ENCODE measurements around the gene PRRG2. TPM values are rescaled to one million over a fixed set of nuclear protein-coding genes. Genes with fewer than 3 reads are reported as not detected.
A peak's percentile ranks its signal among the peaks of the same experiment; 100 is the strongest.

Gene PRRG2
- total and polyA plus RNA-seq, 9 of the 15 experiments (the other 6 are each of a cell fraction or from before 2014, with no cell fraction given), result 0.06 to 1.1 (median 0.33) TPM

DNA sequence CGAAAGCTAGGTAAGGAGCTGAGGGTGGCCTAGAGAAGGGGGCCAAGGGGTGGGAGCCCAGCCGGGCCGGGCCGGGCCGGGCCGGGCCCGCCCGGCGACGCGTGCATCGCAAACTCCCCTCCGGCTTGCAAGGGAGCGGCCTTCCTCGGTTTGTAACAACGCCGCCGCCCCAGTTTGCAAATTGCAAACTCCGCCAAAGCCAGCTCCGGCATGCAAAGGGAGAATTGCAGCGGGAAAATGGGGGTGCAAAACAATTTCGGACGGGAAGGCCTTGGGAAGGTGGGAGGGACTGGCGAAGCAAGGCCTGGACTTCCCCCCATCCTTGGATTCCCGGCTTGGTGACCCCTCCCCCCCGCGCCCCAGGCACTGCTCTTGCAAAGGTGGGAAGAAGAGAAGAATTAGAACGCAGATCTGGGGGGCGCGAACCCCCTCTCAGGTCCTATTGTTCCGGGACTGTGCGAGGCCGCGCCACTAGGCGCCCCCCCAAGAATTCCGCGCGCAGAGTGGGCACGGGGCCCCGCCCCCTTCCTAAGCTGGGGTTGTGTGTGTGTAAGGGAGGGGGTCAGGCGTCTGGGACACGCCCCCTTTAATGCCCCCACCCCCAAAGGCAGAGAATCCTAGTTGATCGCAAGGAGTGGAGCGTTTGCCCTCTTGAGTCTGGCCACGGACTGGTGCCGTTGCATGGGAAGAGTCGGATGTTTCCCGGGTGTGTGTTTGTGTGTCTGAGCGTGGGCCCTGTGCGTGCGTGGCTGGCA is 10.8 kb downstream of the PRRG2 start (continued):
- TF ChIP-seq CLOCK (CRISPR knock-in tag; IDR thresholded peaks at IDR 0.05; ENCODE audit: borderline replicate concordance) (no peak), ZNF408 (CRISPR knock-in tag; IDR thresholded peaks at IDR 0.05; ENCODE audit: low read depth) (no peak), ATF1 (CRISPR knock-in tag; IDR thresholded peaks at IDR 0.05) (no peak), ATF1 (tag; IDR thresholded peaks at IDR 0.05) (no peak), RB1 (IDR thresholded peaks at IDR 0.05; ENCODE audit: low read depth) (peak; percentile 7), L3MBTL2 (IDR thresholded peaks at IDR 0.05) (0 out of 2 replicates have a peak, but pooled peaks have one; percentile 22), NFE2L1 (tag; IDR thresholded peaks at IDR 0.05; ENCODE audit: borderline replicate concordance, low read depth) (no peak), ILK (tag; IDR thresholded peaks at IDR 0.05; ENCODE audit: borderline replicate concordance, low read depth) (no peak), SIN3A (IDR thresholded peaks at IDR 0.05; ENCODE audit: borderline replicate concordance in 2 of 2, control insufficient read depth in 1 of 2, low read depth in 2 of 2, low read length in 2 of 2) (peak; percentile 66 to 78; a peak in 2 of 4 replicates), GATA2 (CRISPR knock-in tag; IDR thresholded peaks at IDR 0.05) (no peak), ZNF212 (CRISPR knock-in tag; IDR thresholded peaks at IDR 0.05) (no peak), ZNF717 (CRISPR knock-in tag; IDR thresholded peaks at IDR 0.05) (no peak), HDAC6 (IDR thresholded peaks at IDR 0.05; ENCODE audit: low read depth, low read length) (no peak), XRCC5 (IDR thresholded peaks at IDR 0.05; ENCODE audit: low read depth, low read length) (0 out of 2 replicates have a peak, but pooled peaks have one; percentile 49), THRB (CRISPR knock-in tag; conservative IDR thresholded peaks at IDR 0.05) (no peak), ZBTB7A (IDR thresholded peaks at IDR 0.05; ENCODE audit: borderline replicate concordance, control insufficient read depth, low read depth, low read length) (peak; percentile 64; the same call in 1 of the 2 replicates), MAZ (CRISPR knock-in tag; conservative IDR thresholded peaks at IDR 0.05 in 1 of 2, IDR thresholded peaks at IDR 0.05 in 1 of 2) (peak in 1 of 2 experiments; percentile 66; a peak in 3 of 4 replicates), WHSC1 (IDR thresholded peaks at IDR 0.05; ENCODE audit: low read length) (no peak), ARID1B (IDR thresholded peaks at IDR 0.05) (no peak), HMGN3 (IDR thresholded peaks at IDR 0.05; ENCODE audit: borderline replicate concordance, extremely low read depth, insufficient read length, low read depth, low read length) (peak; percentile 36), RBFOX2 (IDR thresholded peaks at IDR 0.05; ENCODE audit: low read depth, low read length) (peak; percentile 70), DMBX1 (CRISPR knock-in tag; IDR thresholded peaks at IDR 0.05; ENCODE audit: borderline replicate concordance) (no peak), HDAC2 (IDR thresholded peaks at IDR 0.05) (0 out of 2 replicates have a peak, but pooled peaks have one; percentile 15), ZNF24 (IDR thresholded peaks at IDR 0.05) (no peak)
